GM18526 (cell line): Measurements from ENCODE around the gene CTNNB1.

Experiments
- POLR2A ChIP-seq: IDR thresholded peaks from 3 replicates; pipeline ENCODE4 v1.6.1; 2011; ENCODE audit not compliant: insufficient read length; ENCODE audit errors: extremely low read depth

The CTNNB1 gene

DNA sequence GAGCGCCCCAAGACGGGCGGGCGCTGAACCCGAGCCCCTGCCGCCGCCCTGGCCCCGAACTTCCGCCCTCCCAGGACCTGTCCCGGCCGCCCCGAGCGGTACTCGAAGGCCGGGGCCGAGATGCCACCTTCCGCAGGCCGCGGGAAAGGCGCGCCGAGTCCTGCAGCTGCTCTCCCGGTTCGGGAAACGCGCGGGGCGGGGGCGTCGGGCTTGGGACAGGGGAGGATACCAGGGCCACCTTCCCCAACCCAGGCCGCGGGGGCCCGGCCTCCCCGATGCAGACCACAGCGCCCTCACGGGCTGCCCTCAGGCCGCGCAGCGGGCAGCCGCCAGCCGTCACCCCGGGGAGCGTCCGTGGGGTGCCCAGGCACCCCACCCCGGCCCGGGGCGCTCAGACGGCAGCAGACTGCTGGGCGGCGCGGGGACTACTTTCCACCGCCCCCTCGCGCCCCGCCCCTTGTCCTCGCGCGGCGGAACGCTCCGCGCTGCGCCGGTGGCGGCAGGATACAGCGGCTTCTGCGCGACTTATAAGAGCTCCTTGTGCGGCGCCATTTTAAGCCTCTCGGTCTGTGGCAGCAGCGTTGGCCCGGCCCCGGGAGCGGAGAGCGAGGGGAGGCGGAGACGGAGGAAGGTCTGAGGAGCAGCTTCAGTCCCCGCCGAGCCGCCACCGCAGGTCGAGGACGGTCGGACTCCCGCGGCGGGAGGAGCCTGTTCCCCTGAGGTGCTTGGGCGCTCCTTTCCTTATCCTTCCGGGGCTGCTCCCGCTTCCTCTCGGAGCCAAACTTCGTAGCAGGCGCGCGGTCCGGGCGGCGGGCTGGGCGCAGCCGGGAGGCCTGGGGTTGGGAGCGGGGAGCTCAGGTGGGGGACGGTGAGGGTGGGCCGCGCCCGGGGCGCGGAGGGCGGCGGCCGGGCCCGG is at the start of gene CTNNB1:
Gene CTNNB1, plus strand, starts transcription at position 556 of the 916 bp plus-strand sequence. CDS start 24,564 bp downstream, outside the sequence.
- TF ChIP-seq POLR2A, result peak; percentile 99

DNA sequence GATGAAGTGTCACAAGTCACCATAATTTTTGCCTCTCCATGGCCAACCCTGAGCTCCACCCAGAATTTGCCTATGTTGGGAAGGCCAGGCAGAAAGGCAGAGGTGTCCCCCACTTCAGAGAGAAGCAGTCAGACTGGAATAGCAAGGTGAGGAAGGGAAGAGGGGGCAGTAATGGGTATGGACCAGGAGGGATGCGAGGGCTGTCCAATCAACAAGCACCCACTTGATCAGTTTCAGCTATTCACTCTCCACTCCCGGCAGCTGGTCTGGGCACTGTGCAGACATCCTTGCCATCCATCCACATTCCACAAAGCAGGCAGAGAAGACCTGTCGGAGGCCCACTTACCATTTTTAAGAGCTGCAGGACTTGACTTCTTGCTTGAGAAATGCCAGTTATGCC is 43.5 kb upstream of the CTNNB1 start:
- no peak for TF ChIP-seq POLR2A

DNA sequence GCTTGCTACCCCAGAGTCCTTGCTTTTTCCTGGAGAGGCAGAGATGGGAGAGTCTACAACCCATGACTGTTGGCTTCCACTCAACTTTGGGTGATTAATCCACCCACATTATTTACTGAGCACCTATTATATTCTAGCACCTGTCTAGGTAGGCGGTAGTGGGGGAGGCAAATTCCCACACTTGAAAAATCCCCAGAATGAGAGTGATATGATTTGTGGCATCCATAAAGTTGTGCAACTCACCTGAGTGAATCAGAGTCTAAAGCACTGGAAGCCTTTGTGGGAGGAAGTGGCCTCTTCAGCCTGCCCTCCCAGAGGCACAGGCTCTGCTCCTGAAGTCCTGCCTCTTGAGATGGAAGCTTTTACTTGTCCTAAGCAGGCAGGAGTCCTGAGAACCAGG is 40.4 kb upstream of the CTNNB1 start:
- no peak for TF ChIP-seq POLR2A

DNA sequence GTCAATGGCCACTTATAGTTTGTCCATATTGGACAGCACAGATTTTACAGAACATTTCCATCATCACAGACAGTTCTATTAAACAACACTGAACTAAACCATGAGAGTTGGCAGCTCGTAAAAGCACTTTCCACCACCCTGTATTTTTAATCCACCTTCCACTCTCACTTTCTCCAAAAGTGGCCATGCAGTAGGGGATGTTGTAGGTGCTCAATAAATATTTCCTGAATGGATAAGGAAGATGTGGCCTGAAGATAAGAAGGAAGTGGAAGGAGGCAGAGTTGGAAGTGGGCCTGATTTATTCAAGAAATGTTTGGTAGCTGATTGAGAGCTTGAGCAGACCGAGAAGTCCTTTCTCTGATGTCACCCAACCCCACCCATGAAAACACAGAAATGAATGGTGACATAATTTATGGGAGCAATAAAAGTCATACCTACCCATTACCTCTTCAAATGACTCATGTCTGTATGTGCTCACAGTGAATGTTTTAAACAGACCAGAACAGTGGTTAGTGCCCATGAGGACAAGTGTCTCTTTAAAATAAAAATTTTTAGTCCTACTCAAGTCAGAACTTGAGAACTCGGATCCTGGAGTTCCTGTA is 39.6 kb upstream of the CTNNB1 start:
- TF ChIP-seq POLR2A, result no peak

DNA sequence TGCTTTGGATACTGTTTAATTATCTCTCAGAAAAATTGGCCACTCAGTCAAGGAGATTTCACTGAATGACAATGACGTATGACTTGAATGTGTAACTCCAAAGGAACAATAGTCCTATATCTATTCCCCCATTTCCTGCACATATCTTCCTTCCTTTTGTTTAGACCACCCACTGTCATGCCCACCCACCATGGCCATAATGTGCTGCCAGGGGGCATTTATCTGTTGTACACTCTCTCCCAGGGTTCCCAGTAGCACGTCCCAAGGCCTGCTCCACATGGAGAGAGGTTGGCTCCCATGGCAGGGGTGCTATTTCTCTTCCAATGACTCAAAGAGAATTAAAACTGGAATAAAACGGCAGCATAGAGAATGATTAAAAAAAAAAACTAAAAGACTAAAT is 36.8 kb upstream of the CTNNB1 start:
- no peak for TF ChIP-seq POLR2A

DNA sequence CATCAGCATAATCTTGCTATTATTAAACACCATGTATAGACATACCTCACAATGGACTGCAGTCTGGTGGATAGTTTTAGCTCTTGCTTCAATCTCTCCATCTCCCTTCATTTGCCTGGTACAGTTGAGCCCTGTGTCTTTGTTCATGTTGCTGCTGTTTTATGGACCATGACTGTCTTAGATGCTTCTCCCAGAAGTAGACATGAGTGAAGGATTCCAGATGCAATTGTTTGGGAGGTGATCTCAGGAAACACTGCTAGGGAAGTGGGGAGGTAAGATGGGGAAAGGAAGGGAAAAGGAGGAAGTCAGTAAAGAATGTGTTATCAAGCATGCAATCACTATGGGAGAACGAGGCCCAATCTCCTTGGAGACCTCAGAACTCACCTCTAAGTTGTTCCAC is 36.3 kb upstream of the CTNNB1 start:
- no peak for TF ChIP-seq POLR2A

DNA sequence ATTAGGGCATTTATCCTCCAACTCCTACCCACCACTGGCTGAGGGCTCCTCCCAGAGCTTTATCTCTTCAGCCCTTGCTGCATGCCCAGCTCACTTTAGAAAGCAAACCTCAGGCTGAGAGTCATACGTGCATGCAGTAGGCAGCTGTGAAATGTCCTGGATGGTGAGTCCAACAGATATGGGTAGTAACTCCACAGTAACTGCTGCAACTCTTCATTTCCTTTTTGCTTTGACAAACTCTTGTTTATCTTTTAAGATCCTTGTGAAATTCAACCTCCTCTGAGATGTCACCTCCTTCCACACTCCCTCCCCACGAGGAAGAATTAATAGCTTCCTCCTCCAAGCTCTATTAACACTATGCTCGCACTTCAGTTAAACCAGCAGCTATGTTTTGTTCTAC is 35.9 kb upstream of the CTNNB1 start:
- TF ChIP-seq POLR2A, result no peak

DNA sequence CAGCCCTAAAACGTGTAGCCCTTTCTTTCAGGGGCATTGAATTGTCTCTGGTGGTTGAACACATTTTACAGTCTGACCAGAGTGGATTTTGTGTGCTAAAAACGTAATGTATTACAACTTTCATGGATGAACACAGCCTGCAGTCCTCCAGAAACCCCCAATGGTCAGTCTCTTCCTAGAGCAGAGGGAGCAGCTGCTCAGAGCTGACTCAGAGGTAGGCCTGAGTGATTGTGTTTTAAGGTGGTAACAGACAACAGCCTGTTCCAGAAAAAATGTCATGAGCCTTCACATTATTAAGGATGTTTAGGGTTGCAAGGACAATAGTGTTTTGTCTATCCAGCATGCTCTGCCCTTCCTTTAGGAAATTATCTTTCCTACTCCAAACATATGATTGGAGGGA is 34.5 kb upstream of the CTNNB1 start:
- no peak for TF ChIP-seq POLR2A

DNA sequence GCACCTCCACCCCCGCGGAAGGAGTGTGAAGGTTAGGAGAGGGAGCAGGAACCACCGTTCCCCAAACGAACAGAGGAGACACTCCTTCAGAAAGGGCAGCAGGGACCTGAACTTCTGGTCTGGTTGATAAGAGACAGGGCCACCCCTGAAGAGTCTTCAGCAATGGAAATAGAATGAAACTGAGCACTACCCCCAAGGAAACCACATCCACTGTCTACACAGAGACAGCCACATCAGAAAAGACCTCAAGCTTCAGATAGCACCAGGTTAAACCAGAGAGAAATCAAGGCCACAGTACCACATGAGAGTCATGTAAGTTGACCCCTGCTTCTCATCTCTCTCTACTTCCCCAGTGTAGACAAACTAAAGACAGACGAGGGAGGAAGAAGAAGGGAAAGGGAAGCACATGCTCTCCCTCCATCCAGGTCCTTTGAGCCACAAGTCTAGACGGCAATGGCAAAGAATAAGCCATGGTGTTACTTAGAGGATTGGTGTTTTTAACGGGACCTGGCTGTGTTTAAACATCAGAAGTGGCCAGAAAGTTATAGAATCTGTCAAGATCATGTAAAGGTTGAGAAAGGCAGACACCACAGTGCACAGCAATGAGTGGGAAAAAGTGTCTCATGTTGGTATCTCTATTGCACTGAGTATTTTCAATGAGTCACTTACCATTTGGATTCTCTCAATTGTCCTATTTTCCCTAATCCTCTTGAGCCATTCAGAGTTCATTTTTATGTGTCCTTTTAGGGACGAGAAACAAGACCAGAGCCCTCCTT is 31.4 kb upstream of the CTNNB1 start:
- no peak for TF ChIP-seq POLR2A

DNA sequence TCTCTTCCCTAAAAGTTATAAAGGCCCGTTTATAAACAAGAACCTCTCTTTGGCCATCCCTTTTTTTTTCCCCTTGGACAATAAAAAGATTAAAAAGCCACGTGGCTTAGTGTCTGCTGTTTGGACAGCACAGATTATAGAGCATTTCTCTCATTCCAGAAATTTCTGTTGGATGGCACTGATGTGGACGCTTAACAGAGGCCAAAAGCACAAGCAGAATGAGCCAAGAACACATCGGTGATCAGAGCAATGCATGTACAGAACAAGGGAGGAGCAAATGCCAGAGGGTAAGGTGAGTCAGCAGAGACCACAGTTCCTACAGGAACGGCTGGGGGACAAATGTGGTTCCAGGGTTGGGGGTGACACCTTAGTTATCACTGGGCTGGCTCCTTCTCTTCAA is 30.3 kb upstream of the CTNNB1 start:
- TF ChIP-seq POLR2A, result no peak

DNA sequence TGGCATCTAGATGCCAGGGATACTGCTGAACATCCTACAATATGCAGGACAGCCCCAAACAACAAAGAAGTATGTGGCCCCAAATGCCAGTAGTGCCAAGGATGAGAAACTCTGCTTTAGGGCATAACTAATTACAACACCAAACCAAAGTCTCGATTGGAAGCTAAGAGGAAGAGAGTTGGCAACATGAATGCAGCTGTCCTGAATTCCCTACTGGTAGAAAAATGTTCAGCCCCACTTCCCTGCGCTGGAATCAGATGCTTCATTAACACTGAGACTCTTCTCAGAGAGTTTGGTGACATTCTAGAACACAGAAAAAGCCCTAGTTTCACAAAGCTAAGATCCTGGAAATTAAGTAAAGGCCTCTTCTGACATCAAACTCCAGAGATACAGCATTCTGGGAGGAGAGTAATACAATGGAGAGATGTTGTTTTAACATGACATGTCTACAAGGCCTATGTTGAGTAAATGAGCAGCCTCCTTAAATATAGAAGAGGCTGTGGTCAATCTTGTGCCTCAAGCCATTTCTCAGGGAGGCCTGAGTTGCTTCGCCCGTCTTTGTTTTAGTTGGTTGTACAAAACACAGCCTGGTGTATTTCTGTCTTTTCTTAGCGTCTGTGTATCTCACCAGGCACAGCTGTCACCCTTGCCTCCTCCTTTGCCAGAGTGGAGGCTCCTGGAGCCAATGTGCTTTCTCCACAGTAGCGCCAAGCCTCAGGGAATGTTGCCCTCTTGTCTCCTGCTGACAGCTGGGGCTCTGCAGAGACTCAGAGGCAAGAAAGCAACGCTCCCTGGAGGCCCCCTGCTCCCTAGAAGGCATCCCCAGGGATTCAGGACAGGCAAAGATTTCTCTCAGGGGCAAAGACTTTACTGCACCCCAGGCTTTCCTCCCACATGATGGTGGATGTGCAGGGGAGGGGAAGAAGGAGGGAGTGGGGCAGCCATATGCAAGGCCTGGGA is 25.1 kb upstream of the CTNNB1 start:
- no peak for TF ChIP-seq POLR2A

DNA sequence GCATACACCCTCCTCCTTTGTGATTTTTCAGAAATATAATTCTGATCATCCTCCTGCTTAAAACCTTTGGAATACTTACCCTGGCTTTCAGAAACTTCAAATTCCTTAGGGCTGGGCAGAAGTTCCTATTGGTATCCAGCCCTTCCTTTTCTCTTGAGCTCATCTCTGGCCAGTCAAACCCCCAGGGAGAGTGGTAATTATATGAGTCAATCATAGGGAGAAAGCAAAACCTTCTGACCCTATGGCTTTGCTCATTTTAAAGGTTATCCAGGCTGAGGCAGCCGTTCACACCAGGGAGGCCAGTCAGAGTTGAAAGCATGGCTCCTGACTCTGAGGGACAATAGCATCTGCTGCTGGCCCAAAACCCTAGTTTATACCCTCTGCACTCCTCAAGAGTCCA is 23.9 kb upstream of the CTNNB1 start:
- no peak for TF ChIP-seq POLR2A

DNA sequence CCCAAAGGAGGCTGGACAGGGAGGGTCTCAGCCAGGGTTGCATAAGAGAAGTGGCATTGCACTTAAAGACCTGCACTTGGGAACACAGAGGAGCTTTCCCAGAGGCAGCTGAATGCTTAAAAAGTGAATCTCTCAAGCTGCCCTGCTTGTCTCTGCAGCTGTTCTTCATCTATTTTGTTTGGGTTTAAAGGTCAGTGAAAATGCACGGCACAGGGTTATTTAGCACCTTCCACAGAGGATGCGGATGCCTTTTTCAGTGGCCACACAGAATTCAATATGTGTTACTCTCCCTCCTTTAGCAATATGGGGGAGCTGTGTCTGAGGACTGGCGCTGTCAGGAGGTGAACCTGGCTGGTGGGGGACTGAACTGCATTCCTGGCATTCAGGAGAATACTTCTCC is 22.7 kb upstream of the CTNNB1 start:
- no peak for TF ChIP-seq POLR2A

DNA sequence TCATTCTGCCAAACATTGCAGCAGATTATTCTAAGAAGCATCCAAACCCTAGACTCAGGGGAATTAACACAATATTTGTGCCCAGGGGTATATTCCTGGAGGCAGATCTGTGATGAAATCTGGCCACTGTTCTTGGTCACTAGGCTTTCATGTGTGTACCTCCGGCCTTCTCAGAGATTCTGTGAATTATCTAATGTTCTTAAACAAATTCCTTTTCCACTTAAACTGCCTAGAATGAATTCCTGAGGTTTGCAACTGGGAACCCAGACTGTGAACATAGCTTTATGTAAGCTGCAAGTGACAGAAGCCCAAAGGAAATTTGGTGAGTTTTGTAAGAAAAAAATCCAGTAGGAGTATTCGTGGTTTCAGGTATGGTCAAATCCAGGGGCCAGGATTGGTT is 20.7 kb upstream of the CTNNB1 start:
- no peak for TF ChIP-seq POLR2A

DNA sequence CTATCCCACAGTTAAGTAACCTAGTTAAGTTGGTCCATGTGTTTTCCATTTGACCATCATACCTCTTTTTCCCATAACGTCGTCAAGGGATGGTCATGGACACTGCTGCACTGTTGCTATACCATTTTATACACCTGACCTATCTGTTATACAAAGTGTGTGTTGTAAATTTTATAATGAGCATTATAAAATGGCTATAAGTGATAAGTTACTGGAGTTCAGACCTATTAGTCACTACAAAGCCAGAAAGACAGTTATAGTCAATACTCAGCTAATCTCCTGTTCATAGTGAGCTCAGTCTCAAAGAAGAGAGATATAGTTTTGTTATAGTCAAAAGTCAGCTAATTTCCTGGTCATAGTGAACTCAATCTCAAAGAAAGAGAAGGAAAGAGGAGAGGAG is 18.9 kb upstream of the CTNNB1 start:
- TF ChIP-seq POLR2A, result no peak
